Measurements from ENCODE around the gene MLLT6. TPM values are rescaled to one million over a fixed set of nuclear protein-coding genes. Genes with fewer than 3 reads are reported as not detected.

The MLLT6 gene
- total and polyA plus RNA-seq, 2 of the 13 experiments (the other 11 are each of a cell fraction or from before 2014, with no cell fraction given), result 50.7 to 69.5 TPM

DNA sequence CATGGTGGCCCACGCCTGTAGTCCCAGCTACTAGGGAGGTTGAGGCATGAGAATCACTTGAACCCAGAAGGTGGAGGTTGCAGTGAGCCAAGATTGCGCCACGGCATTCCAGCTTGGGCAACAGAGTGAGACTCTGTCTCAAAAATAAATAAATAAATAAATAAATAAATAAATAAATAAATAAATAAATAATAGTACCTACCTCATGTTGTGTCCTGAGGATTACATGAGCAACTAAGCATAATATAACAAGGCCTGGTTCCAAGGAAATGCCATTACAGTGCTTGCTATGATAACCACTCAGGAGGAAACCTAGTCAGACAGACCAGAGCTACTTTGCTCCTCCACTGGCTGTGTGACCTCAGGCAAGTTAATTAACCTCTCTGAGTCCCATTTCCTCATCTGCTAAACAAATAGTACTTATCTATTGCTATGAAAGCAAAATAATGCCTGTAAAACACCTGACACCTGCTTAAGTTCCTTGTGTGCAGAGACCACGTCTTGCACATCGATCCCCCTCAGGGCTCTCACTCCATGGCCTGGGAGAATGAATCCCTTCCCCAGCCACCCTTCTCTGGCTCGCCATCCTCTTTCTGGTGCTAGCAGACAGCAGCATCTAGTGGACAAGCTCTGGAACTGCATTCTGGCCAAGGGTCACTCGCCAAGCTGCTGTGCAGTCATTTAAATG is 37.8 kb upstream of the MLLT6 start (continued):
- TF ChIP-seq, protein P1, sequence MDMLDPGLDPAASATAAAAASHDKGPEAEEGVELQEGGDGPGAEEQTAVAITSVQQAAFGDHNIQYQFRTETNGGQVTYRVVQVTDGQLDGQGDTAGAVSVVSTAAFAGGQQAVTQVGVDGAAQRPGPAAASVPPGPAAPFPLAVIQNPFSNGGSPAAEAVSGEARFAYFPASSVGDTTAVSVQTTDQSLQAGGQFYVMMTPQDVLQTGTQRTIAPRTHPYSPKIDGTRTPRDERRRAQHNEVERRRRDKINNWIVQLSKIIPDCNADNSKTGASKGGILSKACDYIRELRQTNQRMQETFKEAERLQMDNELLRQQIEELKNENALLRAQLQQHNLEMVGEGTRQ (IDR thresholded peaks at IDR 0.05; ENCODE audit: low read depth, low read length), result no peak
- TF ChIP-seq, protein P1 (CRISPR knock-in tag; IDR thresholded peaks at IDR 0.05; ENCODE audit: borderline replicate concordance), result no peak
- TF ChIP-seq SIN3B (IDR thresholded peaks at IDR 0.05; ENCODE audit: low read length), result no peak
- TF ChIP-seq MXD1 (CRISPR knock-in tag; IDR thresholded peaks at IDR 0.05), result no peak
- TF ChIP-seq ZNF878 (CRISPR knock-in tag; IDR thresholded peaks at IDR 0.05), result no peak
- TF ChIP-seq, protein P2, sequence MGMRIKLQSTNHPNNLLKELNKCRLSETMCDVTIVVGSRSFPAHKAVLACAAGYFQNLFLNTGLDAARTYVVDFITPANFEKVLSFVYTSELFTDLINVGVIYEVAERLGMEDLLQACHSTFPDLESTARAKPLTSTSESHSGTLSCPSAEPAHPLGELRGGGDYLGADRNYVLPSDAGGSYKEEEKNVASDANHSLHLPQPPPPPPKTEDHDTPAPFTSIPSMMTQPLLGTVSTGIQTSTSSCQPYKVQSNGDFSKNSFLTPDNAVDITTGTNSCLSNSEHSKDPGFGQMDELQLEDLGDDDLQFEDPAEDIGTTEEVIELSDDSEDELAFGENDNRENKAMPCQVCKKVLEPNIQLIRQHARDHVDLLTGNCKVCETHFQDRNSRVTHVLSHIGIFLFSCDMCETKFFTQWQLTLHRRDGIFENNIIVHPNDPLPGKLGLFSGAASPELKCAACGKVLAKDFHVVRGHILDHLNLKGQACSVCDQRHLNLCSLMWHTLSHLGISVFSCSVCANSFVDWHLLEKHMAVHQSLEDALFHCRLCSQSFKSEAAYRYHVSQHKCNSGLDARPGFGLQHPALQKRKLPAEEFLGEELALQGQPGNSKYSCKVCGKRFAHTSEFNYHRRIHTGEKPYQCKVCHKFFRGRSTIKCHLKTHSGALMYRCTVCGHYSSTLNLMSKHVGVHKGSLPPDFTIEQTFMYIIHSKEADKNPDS (CRISPR knock-in tag; IDR thresholded peaks at IDR 0.05), result no peak
- TF ChIP-seq CBX2 (IDR thresholded peaks at IDR 0.05; ENCODE audit: low read depth, low read length), result no peak
- TF ChIP-seq CBX2 (CRISPR knock-in tag; IDR thresholded peaks at IDR 0.05; ENCODE audit: low read depth), result no peak
- no peak for TF ChIP-seq ZNF234 (CRISPR knock-in tag; conservative IDR thresholded peaks at IDR 0.05)
- no peak for TF ChIP-seq KMT2B (CRISPR knock-in tag; IDR thresholded peaks at IDR 0.05)
- no peak for TF ChIP-seq DMAP1 (CRISPR knock-in tag; IDR thresholded peaks at IDR 0.05)
- TF ChIP-seq ZKSCAN5 (CRISPR knock-in tag; IDR thresholded peaks at IDR 0.05), result no peak
- no peak for TF ChIP-seq NAIF1 (CRISPR knock-in tag; IDR thresholded peaks at IDR 0.05; ENCODE audit: borderline replicate concordance)
- TF ChIP-seq RFXAP (CRISPR knock-in tag; IDR thresholded peaks at IDR 0.05; ENCODE audit: borderline replicate concordance), result no peak
- no peak for TF ChIP-seq ZNF891 (CRISPR knock-in tag; IDR thresholded peaks at IDR 0.05)
- TF ChIP-seq ZNF724P (CRISPR knock-in tag; IDR thresholded peaks at IDR 0.05; ENCODE audit: borderline replicate concordance), result peak; percentile 75; the same call in 1 of the 2 replicates
- TF ChIP-seq MAZ (IDR thresholded peaks at IDR 0.05; ENCODE audit: borderline replicate concordance, low read depth, low read length), result peak; percentile 59; the same call in 1 of the 2 replicates
- peak; percentile 5; the same call in 1 of the 2 replicates for TF ChIP-seq MAZ (CRISPR knock-in tag; IDR thresholded peaks at IDR 0.05; ENCODE audit: low read depth)
- 0 out of 2 replicates have a peak, but pooled peaks have one; percentile 28 for TF ChIP-seq ONECUT2 (CRISPR knock-in tag; IDR thresholded peaks at IDR 0.05)
- TF ChIP-seq JARID2 (CRISPR knock-in tag; IDR thresholded peaks at IDR 0.05; ENCODE audit: insufficient replicate concordance), result no peak
- TF ChIP-seq BORCS8-MEF2B (CRISPR knock-in tag; IDR thresholded peaks at IDR 0.05), result peak; percentile 84; the same call in 1 of the 2 replicates
- TF ChIP-seq PRPF4 (IDR thresholded peaks at IDR 0.05; ENCODE audit: low read depth, low read length, poor library complexity, severe bottlenecking), result no peak
- TF ChIP-seq, protein P3, sequence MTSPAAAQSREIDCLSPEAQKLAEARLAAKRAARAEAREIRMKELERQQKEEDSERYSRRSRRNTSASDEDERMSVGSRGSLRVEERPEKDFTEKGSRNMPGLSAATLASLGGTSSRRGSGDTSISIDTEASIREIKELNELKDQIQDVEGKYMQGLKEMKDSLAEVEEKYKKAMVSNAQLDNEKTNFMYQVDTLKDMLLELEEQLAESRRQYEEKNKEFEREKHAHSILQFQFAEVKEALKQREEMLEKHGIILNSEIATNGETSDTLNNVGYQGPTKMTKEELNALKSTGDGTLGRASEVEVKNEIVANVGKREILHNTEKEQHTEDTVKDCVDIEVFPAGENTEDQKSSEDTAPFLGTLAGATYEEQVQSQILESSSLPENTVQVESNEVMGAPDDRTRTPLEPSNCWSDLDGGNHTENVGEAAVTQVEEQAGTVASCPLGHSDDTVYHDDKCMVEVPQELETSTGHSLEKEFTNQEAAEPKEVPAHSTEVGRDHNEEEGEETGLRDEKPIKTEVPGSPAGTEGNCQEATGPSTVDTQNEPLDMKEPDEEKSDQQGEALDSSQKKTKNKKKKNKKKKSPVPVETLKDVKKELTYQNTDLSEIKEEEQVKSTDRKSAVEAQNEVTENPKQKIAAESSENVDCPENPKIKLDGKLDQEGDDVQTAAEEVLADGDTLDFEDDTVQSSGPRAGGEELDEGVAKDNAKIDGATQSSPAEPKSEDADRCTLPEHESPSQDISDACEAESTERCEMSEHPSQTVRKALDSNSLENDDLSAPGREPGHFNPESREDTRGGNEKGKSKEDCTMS (CRISPR knock-in tag; conservative IDR thresholded peaks at IDR 0.05), result no peak

Measured in HepG2 (cell line).